ENCODE data around the gene TYROBP.
"Not testable (repeated sequence)": the region's sequence is repeated elsewhere in the genome, so short reads cannot be mapped to it uniquely, and the experiment has no call there.

Gene TYROBP

DNA sequence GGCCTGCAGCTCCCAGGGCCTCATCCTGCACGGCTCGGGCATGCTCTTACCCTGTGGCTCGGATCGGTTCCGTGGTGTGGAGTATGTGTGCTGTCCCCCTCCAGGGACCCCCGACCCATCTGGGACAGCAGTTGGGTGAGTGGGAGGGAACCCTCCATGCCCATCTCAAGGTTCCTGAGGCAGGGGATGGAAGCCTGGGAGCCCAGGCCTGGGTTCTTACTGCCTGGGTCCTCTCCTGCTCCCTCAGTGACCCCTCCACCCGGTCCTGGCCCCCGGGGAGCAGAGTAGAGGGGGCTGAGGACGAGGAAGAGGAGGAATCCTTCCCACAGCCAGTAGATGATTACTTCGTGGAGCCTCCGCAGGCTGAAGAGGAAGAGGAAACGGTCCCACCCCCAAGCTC lies 36.5 kb downstream of the TYROBP start:
- DNase-seq (ENCODE audit: low read depth in 1 of 2, low spot score in 1 of 2), result no peak
- in situ Hi-C loops (cut with HindIII; ENCODE audit: low pct_unique_long_range_greater_than_20kb, low sequenced_read_pairs), result no loop called here
- no peak for TF ChIP-seq JUND (IDR thresholded peaks at IDR 0.05; ENCODE audit: low read depth)

DNA sequence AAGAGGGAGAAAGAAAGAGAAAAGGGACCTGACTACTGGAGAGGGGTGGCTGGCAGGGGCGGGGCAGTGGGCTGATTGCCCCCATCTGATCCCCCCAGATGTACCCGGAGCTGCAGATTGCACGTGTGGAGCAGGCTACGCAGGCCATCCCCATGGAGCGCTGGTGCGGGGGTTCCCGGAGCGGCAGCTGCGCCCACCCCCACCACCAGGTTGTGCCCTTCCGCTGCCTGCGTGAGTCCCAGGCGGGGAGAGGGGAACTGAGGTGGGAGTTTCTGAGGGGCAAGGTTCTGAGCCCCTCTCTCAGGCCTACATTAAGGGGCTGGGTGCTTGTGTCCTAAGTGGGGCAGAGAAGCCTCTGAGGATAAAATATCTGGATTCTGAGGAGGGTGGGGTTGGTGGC lies 37.3 kb downstream of the TYROBP start:
- no peak for DNase-seq (ENCODE audit: low read depth in 1 of 2, low spot score in 1 of 2)
- in situ Hi-C loops (cut with HindIII; ENCODE audit: low pct_unique_long_range_greater_than_20kb, low sequenced_read_pairs), result no loop called here
- TF ChIP-seq JUND (IDR thresholded peaks at IDR 0.05; ENCODE audit: low read depth), result no peak

DNA sequence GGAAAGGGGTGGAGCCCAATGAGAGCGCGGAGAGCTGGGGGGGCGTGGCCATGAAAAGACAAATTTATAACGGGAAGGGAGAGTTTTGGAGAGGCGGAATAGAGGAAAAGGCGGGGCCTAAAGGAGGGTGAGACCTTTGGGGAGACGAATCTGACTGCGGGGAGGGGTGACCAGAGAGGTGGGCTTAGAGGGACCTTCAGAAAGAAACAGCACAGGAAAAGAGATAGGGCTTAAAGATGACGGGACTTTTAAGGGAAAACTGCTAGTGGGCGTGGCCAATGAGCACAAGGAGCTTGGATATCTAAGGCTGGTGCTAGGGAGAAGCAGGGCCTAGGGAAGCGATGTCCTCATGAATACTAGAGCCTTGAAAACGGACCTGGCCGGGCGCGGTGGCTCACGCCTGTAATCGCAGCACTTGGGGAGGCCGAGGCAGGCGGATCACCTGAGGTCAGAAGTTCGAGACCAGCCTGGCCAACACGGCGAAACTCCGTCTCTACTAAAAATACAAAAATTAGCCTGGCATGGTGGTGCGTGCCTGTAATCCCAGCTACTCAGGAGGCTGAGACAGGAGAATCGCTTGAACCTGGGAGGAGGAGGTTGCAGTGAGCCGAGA lies 37.9 kb downstream of the TYROBP start:
- DNase-seq (ENCODE audit: low read depth in 1 of 2, low spot score in 1 of 2), result peak in 1 of 2 experiments; percentile 86
- in situ Hi-C loops (cut with HindIII; ENCODE audit: low pct_unique_long_range_greater_than_20kb, low sequenced_read_pairs), result not testable (repeated sequence)

DNA sequence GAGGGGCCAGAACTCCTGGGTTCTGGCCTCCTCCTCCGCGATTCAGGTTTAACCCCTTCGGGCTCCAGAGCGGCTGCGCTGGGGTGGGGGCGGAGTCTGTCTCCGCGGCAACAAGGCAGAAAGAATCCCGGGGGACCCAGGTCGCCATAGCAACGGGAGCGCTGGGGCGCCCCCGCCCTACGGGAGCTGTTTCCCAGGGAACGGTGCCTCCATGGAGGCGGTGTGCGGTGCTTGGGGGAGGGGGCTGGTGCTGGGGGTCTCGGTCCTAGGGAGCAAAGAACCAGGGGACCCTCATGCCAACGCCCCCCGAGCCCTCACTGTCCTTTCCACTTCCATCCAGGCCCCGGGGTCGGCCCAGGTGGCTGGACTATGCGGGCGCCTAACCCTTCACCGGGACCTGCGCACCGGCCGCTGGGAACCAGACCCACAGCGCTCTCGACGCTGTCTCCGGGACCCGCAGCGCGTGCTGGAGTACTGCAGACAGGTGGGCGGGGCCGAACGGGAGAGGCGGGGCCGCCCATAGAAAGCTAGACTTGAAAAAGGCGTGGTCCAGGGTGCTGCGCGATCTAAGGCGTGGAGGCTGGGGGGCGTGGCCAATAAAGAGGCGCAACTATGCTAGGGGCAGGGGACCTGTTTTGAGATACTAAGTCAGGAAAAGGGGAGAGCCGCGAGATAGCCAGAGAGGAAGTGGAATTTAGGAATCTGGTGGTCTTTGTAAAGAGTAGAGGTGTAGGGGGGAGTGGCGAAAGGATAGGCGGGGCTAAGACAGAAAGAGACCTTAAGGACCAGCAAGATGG lies 38.6 kb downstream of the TYROBP start:
- DNase-seq (ENCODE audit: low read depth in 1 of 2, low spot score in 1 of 2), result peak; percentile 55 to 93
- in situ Hi-C loops (cut with HindIII; ENCODE audit: low pct_unique_long_range_greater_than_20kb, low sequenced_read_pairs), result no loop called here
- no peak for TF ChIP-seq JUND (IDR thresholded peaks at IDR 0.05; ENCODE audit: low read depth)

- no peak for TF ChIP-seq JUND (IDR thresholded peaks at IDR 0.05; ENCODE audit: low read depth)
- in situ Hi-C loops (cut with HindIII; ENCODE audit: low pct_unique_long_range_greater_than_20kb, low sequenced_read_pairs), result no loop called here
- DNase-seq (ENCODE audit: low read depth in 1 of 2, low spot score in 1 of 2), result no peak
Observed at GRCh38 chr19:35868823-35869326, 39.2 kb downstream of the TYROBP start.

- in situ Hi-C loops (cut with HindIII; ENCODE audit: low pct_unique_long_range_greater_than_20kb, low sequenced_read_pairs), result no loop called here
- DNase-seq (ENCODE audit: low read depth in 1 of 2, low spot score in 1 of 2), result peak; percentile 51 to 80
- no peak for TF ChIP-seq JUND (IDR thresholded peaks at IDR 0.05; ENCODE audit: low read depth)
Observed at GRCh38 chr19:35868172-35868822, 39.8 kb downstream of the TYROBP start, which contains the start of gene APLP1. Gene APLP1, plus strand, starts transcription at chr19:35868574. Its CDS starts 63 bp downstream, at chr19:35868637.

- DNase-seq (ENCODE audit: low read depth in 1 of 2, low spot score in 1 of 2), result no peak
- TF ChIP-seq JUND (IDR thresholded peaks at IDR 0.05; ENCODE audit: low read depth), result no peak
- in situ Hi-C loops (cut with HindIII; ENCODE audit: low pct_unique_long_range_greater_than_20kb, low sequenced_read_pairs), result no loop called here
Observed at GRCh38 chr19:35863018-35863417, 45.1 kb downstream of the TYROBP start.

DNA sequence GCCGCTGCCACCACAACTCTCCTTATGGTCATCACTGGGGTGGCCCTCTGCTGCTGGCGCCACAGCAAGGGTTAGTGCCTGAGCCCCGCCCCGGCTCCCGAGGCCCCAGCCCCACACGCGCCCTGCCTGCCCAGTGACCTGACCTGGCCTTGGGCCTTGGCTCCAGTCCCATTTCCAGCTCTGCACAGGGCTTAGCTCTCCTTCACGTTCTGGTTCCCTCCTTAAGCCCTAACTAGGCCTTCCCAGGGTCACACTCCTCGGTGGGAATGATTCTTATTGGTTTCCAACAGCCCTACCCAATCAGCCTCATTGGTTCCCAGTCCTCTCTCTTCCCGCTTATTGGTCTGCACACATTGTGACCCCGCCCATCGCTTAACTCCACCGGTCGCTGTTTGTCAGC lies 45.6 kb downstream of the TYROBP start:
- in situ Hi-C loops (cut with HindIII; ENCODE audit: low pct_unique_long_range_greater_than_20kb, low sequenced_read_pairs), result no loop called here
- no peak for TF ChIP-seq JUND (IDR thresholded peaks at IDR 0.05; ENCODE audit: low read depth)
- peak in 1 of 2 experiments; percentile 7 for DNase-seq (ENCODE audit: low read depth in 1 of 2, low spot score in 1 of 2)

GRCh38 chr19:35861640-35862160 lies 46.4 kb downstream of the TYROBP start:
- no peak for TF ChIP-seq JUND (IDR thresholded peaks at IDR 0.05; ENCODE audit: low read depth)
- in situ Hi-C loops (cut with HindIII; ENCODE audit: low pct_unique_long_range_greater_than_20kb, low sequenced_read_pairs), result no loop called here
- no peak for DNase-seq (ENCODE audit: low read depth in 1 of 2, low spot score in 1 of 2)

DNA sequence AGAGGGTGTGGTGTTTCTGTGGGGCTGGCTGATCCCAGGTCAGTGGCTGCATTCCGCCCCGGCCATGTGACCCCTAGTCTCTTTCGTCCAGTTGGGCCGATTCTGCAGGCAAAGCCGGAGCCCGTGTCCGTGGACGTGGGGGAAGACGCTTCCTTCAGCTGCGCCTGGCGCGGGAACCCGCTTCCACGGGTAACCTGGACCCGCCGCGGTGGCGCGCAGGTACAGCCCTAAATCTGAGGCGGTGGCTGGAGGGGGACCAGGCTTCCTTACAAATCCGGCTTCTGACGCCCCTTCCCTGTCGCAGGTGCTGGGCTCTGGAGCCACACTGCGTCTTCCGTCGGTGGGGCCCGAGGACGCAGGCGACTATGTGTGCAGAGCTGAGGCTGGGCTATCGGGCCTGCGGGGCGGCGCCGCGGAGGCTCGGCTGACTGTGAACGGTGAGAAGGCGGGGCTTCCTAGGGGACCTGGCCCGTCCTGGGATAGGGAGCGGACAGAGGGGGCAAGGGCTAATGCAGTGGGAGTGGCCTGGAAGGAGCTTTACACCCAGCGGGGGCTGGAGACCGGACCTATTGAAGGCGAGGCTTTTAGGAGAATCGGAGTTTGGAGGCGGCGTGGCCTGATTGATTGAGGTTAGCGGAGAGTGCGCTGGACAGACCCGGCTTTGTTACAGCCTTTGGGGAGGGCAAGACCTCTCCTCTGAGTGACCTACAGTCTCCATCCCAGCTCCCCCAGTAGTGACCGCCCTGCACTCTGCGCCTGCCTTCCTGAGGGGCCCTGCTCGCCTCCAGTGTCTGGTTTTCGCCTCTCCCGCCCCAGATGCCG lies 47.1 kb downstream of the TYROBP start:
- no peak for DNase-seq (ENCODE audit: low read depth in 1 of 2, low spot score in 1 of 2)
- in situ Hi-C loops (cut with HindIII; ENCODE audit: low pct_unique_long_range_greater_than_20kb, low sequenced_read_pairs), result no loop called here
- no peak for TF ChIP-seq JUND (IDR thresholded peaks at IDR 0.05; ENCODE audit: low read depth)

DNA sequence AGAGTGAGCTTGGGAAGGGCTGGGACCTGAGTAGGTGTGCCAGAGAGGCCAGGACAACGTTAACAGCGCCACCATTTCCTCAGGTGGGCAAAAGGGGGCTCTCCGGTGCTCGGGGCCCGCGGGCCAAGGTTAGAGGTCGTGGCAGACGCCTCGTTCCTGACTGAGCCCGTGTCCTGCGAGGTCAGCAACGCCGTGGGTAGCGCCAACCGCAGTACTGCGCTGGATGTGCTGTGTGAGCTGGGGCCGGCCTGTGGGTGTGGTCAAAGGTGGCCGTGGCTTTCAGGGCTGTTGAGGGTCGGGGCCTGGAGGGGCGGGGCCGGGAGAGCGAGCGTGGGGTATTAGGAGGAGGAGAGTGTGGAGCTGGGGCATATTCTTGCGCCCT lies 47.7 kb downstream of the TYROBP start:
- TF ChIP-seq JUND (IDR thresholded peaks at IDR 0.05; ENCODE audit: low read depth), result no peak
- in situ Hi-C loops (cut with HindIII; ENCODE audit: low pct_unique_long_range_greater_than_20kb, low sequenced_read_pairs), result no loop called here
- DNase-seq (ENCODE audit: low read depth in 1 of 2, low spot score in 1 of 2), result no peak

- in situ Hi-C loops (cut with HindIII; ENCODE audit: low pct_unique_long_range_greater_than_20kb, low sequenced_read_pairs), result no loop called here
- DNase-seq (ENCODE audit: low read depth in 1 of 2, low spot score in 1 of 2), result no peak
- TF ChIP-seq JUND (IDR thresholded peaks at IDR 0.05; ENCODE audit: low read depth), result no peak
Observed at GRCh38 chr19:35859414-35859813, 48.7 kb downstream of the TYROBP start.

Measured in T47D (cell line).